Cortex of kidney (tissue), 1 donor: ENCODE measurements around the gene LRMDA.
"Not testable (repeated sequence)": the region's sequence is repeated elsewhere in the genome, so short reads cannot be mapped to it uniquely, and the experiment has no call there.

Experiments used
- DNase-seq: peaks from one replicate; lab custom pipeline; 2025; lab: John Stamatoyannopoulos, UW

LRMDA gene

GRCh38 chr10:76497666-76498065, 1066.2 kb downstream of the LRMDA start:
- no peak for DNase-seq

- DNase-seq, result no peak
These were observed 1073.4 kb downstream of the LRMDA start for GRCh38 chr10:76504823-76505222.

DNA sequence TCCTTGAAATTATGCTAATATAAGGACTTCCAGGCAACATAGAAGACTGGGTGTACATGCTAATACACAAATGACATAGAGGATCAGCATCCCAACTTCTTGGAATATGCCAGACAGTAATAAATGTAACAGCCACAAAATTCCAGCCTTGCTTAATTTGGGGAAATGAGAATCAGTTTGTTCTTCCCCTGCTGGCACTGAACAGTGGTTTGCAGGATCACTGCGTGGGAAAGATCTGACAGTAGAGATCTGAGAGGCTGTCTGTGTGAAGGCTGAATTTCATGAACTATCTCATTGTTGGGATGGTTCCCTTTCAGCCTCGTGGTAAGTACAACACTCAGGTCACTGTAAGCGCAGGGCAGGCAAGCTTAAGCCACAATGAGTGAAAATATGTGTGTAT, 1078.0 kb downstream of the LRMDA start:
- no peak for DNase-seq

- no peak for DNase-seq
These were observed 1082.9 kb downstream of the LRMDA start for GRCh38 chr10:76514321-76514720.

- no peak for DNase-seq
These were observed 1083.4 kb downstream of the LRMDA start for GRCh38 chr10:76514869-76515268.

DNA sequence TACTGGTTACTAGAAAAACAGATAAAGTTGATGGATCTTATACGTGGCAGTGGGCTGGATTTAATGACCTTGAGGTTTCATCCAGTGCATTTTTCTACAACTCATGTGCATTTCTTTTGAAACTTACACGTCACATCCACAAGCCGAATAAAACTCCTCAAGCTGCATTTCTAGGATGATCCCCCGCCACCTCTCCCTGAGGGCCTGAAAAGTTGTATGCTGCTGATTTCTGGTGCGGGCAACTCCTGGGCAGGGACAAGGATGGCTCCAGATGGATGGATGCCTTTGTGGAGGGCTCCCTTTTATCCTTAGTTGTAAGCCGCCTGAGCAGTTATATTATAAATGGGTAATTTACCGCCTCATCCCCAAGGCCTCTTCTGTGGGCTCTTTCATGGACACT, 1091.1 kb downstream of the LRMDA start:
- no peak for DNase-seq

DNA sequence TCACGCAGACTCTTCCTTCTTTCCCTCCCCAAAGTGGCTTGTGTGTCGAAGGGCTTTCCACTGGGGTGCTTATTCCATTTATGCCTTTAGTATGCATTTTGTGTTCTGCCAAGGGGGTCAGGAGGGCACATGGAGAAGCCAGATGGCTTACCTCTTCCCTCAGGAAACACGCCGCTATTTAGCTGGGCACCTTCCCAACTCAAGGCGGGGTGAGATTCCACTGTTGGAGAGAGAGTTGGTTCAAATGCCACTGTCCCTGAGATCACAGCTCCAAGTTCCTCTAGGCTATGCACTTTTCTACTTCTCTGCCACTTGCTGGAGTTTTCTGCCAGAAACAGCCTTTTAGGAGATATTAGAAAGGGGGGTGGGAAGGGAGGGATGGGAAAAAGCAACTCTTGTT, 1091.8 kb downstream of the LRMDA start:
- DNase-seq, result no peak

- no peak for DNase-seq
These were observed 1092.4 kb downstream of the LRMDA start for GRCh38 chr10:76523791-76524351.

DNA sequence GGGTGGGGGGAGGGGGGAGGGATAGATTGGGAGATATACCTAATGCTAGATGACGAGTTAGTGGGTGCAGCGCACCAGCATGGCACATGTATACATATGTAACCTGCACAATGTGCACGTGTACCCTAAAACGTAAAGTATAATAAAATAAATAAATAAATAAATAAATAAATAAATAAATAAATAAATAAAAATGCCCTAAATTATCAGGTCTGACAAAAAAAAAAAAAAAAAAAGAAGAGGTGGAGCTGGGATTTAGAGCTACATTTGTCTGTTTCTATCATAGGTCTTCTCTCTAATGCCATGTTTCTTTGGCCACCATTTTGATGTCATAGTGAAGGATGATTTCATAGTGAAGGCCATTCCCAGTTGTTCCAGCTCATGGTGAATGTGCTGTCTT, 1095.4 kb downstream of the LRMDA start:
- not testable (repeated sequence) for DNase-seq

DNA sequence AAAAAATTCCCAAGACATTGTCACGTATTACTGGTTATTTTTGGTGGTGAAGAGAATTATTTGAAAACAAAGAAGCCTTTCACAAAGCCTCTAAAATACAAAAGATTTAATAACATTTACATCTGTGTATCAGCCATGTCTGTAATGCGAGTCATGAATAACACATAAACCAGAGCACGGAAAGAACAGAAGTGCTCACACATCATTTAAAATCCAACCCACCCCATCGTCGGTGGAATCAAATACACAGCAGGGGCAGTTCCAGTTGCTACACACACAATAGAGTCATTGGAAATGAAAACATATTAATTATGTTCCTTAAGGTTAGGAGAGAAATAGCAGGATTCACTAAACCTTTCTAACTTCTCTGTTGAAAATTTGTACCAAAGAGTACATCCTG, 1108.9 kb downstream of the LRMDA start:
- no peak for DNase-seq

- DNase-seq, result no peak
These were observed 1109.4 kb downstream of the LRMDA start for GRCh38 chr10:76540786-76541185.

GRCh38 chr10:76541852-76542251, 1110.4 kb downstream of the LRMDA start:
- no peak for DNase-seq

GRCh38 chr10:76542307-76542930, 1111.0 kb downstream of the LRMDA start:
- no peak for DNase-seq

- DNase-seq, result no peak
These were observed 1112.2 kb downstream of the LRMDA start for GRCh38 chr10:76543655-76544054.

DNA sequence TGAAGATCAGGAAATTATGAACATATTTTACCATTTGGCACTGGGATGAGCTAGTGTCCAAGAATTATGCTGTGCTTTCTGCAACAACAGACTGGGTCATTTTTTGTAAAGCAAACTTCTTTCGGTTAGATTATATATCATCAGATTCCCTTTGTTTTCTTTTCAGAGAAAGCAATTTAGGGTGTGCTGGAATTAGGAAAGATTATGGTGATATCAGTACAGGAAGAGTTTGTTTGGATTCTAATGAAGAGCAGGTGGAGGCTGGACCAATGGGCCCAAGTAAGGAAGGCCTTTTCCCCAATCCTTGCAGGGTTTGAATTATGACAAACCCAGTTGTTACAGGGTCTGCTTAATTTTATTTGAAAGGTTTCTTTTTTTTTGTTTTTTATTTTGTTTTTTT, 1113.4 kb downstream of the LRMDA start:
- DNase-seq, result no peak

- no peak for DNase-seq
These were observed 1115.0 kb downstream of the LRMDA start for GRCh38 chr10:76546411-76546810.

DNA sequence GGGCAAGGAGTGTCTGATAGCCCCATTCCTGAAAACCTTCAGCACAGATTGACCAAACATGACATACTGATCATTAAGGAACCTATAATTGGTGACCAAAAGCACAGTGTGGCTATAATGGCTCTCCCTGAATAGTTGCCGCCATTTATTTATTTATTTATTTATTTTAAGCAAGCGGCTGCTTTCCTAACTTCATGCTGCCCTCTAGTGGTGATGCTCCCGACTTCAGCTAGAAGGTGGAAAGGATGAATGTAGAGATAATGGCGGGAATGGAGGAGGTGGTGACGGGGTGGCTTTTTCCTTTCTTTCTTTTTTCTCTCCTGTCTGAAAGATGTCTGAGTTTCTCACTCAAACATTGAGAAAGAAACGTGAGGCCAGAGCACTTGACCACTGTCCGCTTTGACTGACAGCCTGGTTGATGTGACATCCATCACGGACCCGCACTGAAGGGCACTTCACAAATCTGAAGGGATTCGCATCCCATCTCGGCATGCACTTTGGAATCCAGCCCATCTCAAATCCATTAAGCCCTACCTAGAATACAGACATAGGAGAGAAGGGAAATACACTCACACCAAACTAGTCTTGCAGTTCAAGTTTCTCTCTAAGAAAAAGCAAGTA, 1116.0 kb downstream of the LRMDA start:
- no peak for DNase-seq

- DNase-seq, result no peak
These were observed 1117.3 kb downstream of the LRMDA start for GRCh38 chr10:76548716-76549115.

- no peak for DNase-seq
These were observed 1117.7 kb downstream of the LRMDA start for GRCh38 chr10:76549171-76549570.

DNA sequence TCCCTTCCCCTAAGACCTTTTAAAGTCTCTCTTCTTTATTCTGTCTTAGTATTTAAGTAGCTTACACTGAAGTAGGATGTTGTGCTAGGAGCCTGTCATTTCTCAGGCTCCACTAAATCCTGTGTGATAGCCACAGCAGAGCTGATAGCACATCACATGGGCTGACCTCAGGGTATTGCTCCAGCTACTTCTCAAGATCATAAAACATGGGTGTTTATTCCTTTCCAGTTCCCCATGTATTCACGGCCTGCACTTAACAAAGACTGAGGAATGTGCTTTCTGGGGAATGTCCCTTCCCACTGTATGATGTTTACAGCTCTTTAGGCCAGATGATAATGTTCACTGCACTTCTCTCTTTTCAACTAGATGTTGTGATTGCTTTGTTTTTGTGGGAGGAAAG, 1119.4 kb downstream of the LRMDA start:
- no peak for DNase-seq

- no peak for DNase-seq
These were observed 1120.9 kb downstream of the LRMDA start for GRCh38 chr10:76552091-76552873.

DNA sequence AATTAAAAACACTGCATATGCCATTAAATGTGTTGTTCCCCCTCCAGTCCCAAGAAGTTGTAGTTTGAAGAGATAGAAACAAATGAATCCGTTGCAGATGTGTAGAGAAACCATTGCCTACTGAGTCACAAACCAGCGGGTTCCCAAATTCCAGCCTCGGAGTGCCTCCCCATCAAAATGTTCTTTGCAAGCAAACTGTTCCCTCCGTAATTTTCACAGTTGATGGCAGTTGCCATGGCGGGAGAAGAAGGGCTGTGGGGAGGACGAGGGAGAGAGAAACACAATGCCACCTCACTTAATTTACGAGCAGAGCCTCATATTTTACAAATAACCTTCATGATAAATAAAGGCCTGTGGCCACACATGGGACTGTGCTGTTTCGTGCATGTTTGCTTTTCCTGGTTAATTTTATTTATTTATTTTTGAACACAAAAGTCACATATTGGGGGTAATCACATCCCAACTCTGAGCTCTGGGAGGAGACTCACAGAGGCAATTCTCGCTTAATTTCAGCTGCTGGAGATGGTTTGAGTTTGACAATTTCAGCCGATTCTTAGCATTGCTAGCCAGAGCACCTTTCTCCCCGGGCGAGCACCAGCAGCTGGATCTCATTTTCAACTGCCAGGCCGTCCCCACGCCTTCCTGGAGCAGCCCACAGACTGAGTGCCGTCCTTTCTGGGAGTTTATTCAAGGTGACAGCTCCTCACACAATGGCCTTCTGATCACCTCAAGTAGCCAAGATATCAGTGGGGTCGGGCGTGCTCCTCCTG, 1122.0 kb downstream of the LRMDA start:
- DNase-seq, result no peak
